HepG2 (cell line): ENCODE measurements around the gene ACBD3. TPM values are rescaled to one million over a fixed set of nuclear protein-coding genes. Genes with fewer than 3 reads are reported as not detected.

ENCODE experiments used
- CEBPZ ChIP-seq: IDR thresholded peaks from 2 replicates; pipeline ENCODE4 v1.6.1; 2012; ENCODE audit warnings: low read length, improper control_type of control experiment
- ELF1 ChIP-seq: sonication (generic); formaldehyde crosslinking; IDR thresholded peaks from 2 replicates; pipeline ENCODE4 v1.4.0; 2020; ENCODE audit warnings: missing genetic modification reagents
- HNF4G ChIP-seq, 2 experiments: sonication (generic) in 1 of 2; formaldehyde crosslinking in 1 of 2; IDR thresholded peaks; 2 replicates each; pipeline versions ENCODE4 v1.4.0 to v1.6.1; 2011 to 2020; ENCODE audit warnings: borderline replicate concordance in 2 of 2, low read depth in 2 of 2, mild to moderate bottlenecking in 2 of 2, low read length in 1 of 2, missing genetic modification reagents in 1 of 2, moderate library complexity in 1 of 2
- MBNL3 ChIP-seq: fragments of 250-450 bp; sonication (Bioruptor Pico); conservative IDR thresholded peaks from 2 replicates; pipeline ENCODE4 v1.8.0; 2022; ENCODE audit warnings: mild to moderate bottlenecking, inconsistent platforms
- MIER3 ChIP-seq: IDR thresholded peaks from 2 replicates; pipeline ENCODE4 v1.6.1; 2016; ENCODE audit warnings: missing compliant biosample characterization, borderline replicate concordance
- MTF2 ChIP-seq: sonication (generic); formaldehyde crosslinking; IDR thresholded peaks from 2 replicates; pipeline ENCODE4 v1.5.0; 2020; ENCODE audit warnings: missing genetic modification reagents, borderline replicate concordance
- NCOA1 ChIP-seq: sonication (generic); formaldehyde crosslinking; IDR thresholded peaks from 2 replicates; pipeline ENCODE4 v1.9.0; 2021; ENCODE audit warnings: missing genetic modification reagents
- PCBP1 ChIP-seq: fragments of 200-400 bp; formaldehyde crosslinking; IDR thresholded peaks from 2 replicates; pipeline ENCODE4 v1.6.1; 2017; ENCODE audit warnings: mild to moderate bottlenecking, low read depth, low read length, borderline replicate concordance
- SALL1 ChIP-seq: sonication (generic); formaldehyde crosslinking; IDR thresholded peaks from 2 replicates; pipeline ENCODE4 v1.8.0; 2022; ENCODE audit warnings: mild to moderate bottlenecking, missing genetic modification reagents
- TSC22D2 ChIP-seq: sonication (generic); formaldehyde crosslinking; IDR thresholded peaks from 2 replicates; pipeline ENCODE4 v1.5.1; 2020; ENCODE audit warnings: missing genetic modification reagents, mild to moderate bottlenecking, borderline replicate concordance
- ZNF180 ChIP-seq: sonication (generic); formaldehyde crosslinking; IDR thresholded peaks from 2 replicates; pipeline ENCODE4 v1.4.0; 2020; ENCODE audit warnings: low read depth, missing genetic modification reagents, borderline replicate concordance
- ZNF44 ChIP-seq: sonication (generic); formaldehyde crosslinking; IDR thresholded peaks from 2 replicates; pipeline ENCODE4 v1.5.1; 2020; ENCODE audit warnings: mild to moderate bottlenecking, missing genetic modification reagents
- ZNF503 ChIP-seq: sonication (generic); formaldehyde crosslinking; IDR thresholded peaks from 2 replicates; pipeline ENCODE4 v1.4.0; 2020; ENCODE audit warnings: missing genetic modification reagents
- ZNF570 ChIP-seq: sonication (generic); formaldehyde crosslinking; IDR thresholded peaks from 2 replicates; pipeline ENCODE4 v1.4.0; 2020; ENCODE audit warnings: mild to moderate bottlenecking, missing genetic modification reagents, borderline replicate concordance
- ZNF577 ChIP-seq: sonication (generic); formaldehyde crosslinking; IDR thresholded peaks from 2 replicates; pipeline ENCODE4 v1.4.0; 2020; ENCODE audit warnings: mild to moderate bottlenecking, low read depth, missing genetic modification reagents, borderline replicate concordance
- polyA plus RNA-seq, 8 experiments: library from polyadenylated mRNA; depleted of rRNA in 3 of 8; stranded (reverse) in 7 of 8; unstranded in 1 of 8; fragments of >200 nt; fragmentation: Illumina TruSeq in 4 of 8; extraction: Trizol in 4 of 8; gene quantifications; 2 replicates each; pipeline versions ENCODE4 v1.2.1 to v1.2.3, GENCODE V29; 2011 to 2016; ENCODE audit warnings: low read depth in 4 of 8, missing spikeins in 1 of 8, mixed read lengths in 1 of 8; ENCODE audit not compliant: insufficient read depth in 1 of 8
- total RNA-seq, 5 experiments: library from RNA; depleted of rRNA; stranded (reverse); fragments of >200 nt; fragmentation: Illumina TruSeq; extraction: Trizol; gene quantifications; 2 replicates each; pipeline ENCODE4 v1.2.3, GENCODE V29; 2016; ENCODE audit warnings: low read depth in 1 of 5
- TF ChIP-seq, protein P1 (sequence below): sonication (generic); formaldehyde crosslinking; IDR thresholded peaks from 2 replicates; pipeline ENCODE4 v1.4.0; 2020; ENCODE audit warnings: missing genetic modification reagents
- TF ChIP-seq, protein P2 (sequence below): sonication (generic); formaldehyde crosslinking; IDR thresholded peaks from 2 replicates; pipeline ENCODE4 v1.9.0; 2022; ENCODE audit warnings: low read depth, missing genetic modification reagents

Gene ACBD3
- total and polyA plus RNA-seq, 2 of the 13 experiments (the other 11 are each of a cell fraction or from before 2014, with no cell fraction given): 24.3 to 39.3 TPM

DNA sequence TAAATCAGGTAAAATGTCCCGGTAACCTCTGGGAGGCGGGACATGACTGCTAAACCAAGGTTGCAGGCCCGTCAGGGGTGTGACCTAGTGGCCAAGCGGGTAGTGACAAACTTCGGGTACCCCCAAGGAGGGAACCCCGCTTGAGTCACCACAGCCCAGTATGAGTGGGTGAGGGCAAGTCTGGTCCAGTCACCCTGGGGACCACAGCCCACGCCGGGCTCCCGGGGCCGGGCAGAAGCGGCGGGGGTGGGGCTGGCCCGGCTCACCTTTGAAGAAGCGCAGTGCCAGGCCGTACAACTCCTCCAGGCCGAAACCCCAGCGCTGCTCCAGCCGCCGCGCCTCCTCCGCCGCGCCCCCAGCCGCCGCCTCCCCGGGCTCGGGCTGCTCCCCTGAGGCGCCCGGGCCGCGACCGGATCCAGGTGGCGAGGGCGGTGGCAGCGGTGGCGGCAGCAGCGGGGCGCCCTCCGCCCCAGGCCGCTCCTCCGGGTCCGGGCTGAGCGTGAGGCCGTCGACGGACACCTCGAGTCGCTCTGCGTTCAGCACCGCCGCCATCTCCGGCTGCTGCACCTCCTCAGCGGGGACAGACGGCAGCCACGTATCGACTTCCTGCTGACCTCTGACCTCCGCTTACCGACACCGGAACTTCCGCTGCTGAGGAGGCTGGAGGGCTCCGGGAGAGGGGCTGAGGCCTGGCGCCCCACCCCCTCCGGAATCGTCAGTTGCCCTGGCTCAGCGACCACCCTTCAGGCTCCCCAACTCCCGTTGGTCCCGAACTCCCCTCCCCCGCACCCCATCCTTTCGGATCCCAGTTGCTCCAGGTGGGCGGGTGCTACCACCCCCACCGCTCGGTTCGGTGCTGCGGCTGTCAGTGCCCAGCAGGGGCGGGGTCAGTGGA is at the start of gene ACBD3 (continued):
- TF ChIP-seq ELF1 (CRISPR knock-in tag) (peak; percentile 89), MBNL3 (CRISPR knock-in tag) (no peak), ZNF180 (no peak), HNF4G (IDR thresholded peaks at IDR 0.05; ENCODE audit: borderline replicate concordance, low read depth, low read length) (0 out of 2 replicates have a peak, but pooled peaks have one; percentile 12), HNF4G (CRISPR knock-in tag; IDR thresholded peaks at IDR 0.05; ENCODE audit: borderline replicate concordance, low read depth) (peak; percentile 52; the same call in 1 of the 2 replicates), ZNF503 (CRISPR knock-in tag) (peak; percentile 41; the same call in 1 of the 2 replicates), MTF2 (CRISPR knock-in tag) (no peak; the same call in 1 of the 2 replicates), NCOA1 (no peak), TSC22D2 (CRISPR knock-in tag) (0 out of 2 replicates have a peak, but pooled peaks have one; percentile 63), ZNF570 (CRISPR knock-in tag) (no peak), MIER3 (CRISPR knock-in tag) (peak; percentile 27; the same call in 1 of the 2 replicates), PCBP1 (peak; percentile 93; the same call in 1 of the 2 replicates), CEBPZ (no peak), SALL1 (peak; percentile 89), ZNF44 (CRISPR knock-in tag) (0 out of 2 replicates have a peak, but pooled peaks have one; percentile 67), ZNF577 (CRISPR knock-in tag) (no peak)
- TF ChIP-seq, protein P1, sequence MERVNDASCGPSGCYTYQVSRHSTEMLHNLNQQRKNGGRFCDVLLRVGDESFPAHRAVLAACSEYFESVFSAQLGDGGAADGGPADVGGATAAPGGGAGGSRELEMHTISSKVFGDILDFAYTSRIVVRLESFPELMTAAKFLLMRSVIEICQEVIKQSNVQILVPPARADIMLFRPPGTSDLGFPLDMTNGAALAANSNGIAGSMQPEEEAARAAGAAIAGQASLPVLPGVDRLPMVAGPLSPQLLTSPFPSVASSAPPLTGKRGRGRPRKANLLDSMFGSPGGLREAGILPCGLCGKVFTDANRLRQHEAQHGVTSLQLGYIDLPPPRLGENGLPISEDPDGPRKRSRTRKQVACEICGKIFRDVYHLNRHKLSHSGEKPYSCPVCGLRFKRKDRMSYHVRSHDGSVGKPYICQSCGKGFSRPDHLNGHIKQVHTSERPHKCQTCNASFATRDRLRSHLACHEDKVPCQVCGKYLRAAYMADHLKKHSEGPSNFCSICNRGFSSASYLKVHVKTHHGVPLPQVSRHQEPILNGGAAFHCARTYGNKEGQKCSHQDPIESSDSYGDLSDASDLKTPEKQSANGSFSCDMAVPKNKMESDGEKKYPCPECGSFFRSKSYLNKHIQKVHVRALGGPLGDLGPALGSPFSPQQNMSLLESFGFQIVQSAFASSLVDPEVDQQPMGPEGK: peak; percentile 87
- TF ChIP-seq, protein P2, sequence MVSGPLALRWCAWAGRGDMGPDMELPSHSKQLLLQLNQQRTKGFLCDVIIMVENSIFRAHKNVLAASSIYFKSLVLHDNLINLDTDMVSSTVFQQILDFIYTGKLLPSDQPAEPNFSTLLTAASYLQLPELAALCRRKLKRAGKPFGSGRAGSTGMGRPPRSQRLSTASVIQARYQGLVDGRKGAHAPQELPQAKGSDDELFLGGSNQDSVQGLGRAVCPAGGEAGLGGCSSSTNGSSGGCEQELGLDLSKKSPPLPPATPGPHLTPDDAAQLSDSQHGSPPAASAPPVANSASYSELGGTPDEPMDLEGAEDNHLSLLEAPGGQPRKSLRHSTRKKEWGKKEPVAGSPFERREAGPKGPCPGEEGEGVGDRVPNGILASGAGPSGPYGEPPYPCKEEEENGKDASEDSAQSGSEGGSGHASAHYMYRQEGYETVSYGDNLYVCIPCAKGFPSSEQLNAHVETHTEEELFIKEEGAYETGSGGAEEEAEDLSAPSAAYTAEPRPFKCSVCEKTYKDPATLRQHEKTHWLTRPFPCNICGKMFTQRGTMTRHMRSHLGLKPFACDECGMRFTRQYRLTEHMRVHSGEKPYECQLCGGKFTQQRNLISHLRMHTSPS (CRISPR knock-in tag): no peak
